ENCODE data around the gene BTG1. TPM values are rescaled to one million over a fixed set of nuclear protein-coding genes. Genes with fewer than 3 reads are reported as not detected.

Gene BTG1
- total RNA-seq, 2 experiments from 2014 or later = 102 to 133 TPM

GRCh38 chr12:92170050-92170449 lies 24.4 kb upstream of the BTG1 start:
- CTCF ChIA-PET = interaction anchor here (0.6 kb wide), 1 partner anchor 74 kb away, joined by 3 read pairs; no protein-coding TSS in a partner anchor
- Mint-ChIP-seq H3K27me3 (no peaks in the 10 kb centered on the region), H3K4me1 (peaks cover 6% of the 10 kb centered on the region), H3K36me3 (ENCODE audit: low read depth) (peaks cover 4% of the 10 kb centered on the region), H3K4me3 (no peak overlapping the region), H3K27ac (no peak overlapping the region), H3K9me3 (peaks cover 6% of the 10 kb centered on the region)
- no peak for DNase-seq
- POLR2A ChIA-PET = no interaction called here

GRCh38 chr12:92167075-92167474 lies 21.4 kb upstream of the BTG1 start:
- Mint-ChIP-seq H3K27me3 (no peaks in the 10 kb centered on the region), H3K27ac (no peak overlapping the region), H3K9me3 (peaks cover 11% of the 10 kb centered on the region), H3K4me3 (no peak overlapping the region), H3K4me1 (peaks cover 3% of the 10 kb centered on the region), H3K36me3 (ENCODE audit: low read depth) (peaks cover 6% of the 10 kb centered on the region)
- no peak for DNase-seq
- POLR2A ChIA-PET = no interaction called here
- CTCF ChIA-PET = interaction anchor here (1.4 kb wide), 1 partner anchor 11 kb away, joined by 3 read pairs; no protein-coding TSS in a partner anchor

GRCh38 chr12:92164712-92165111 lies 19.1 kb upstream of the BTG1 start:
- peaks cover 8% of the 10 kb centered on the region for H3K4me1 Mint-ChIP-seq
- POLR2A ChIA-PET = interaction anchor here (0.7 kb wide), 1 partner anchor 100 kb away, joined by 3 read pairs; no protein-coding TSS in a partner anchor
- no peak overlapping the region for H3K27ac Mint-ChIP-seq
- H3K27me3 Mint-ChIP-seq = no peaks in the 10 kb centered on the region
- CTCF ChIA-PET = interaction anchor here (1.3 to 2.4 kb wide), 2 partner anchors 8 kb away, joined by 3 to 6 read pairs; no protein-coding TSS in a partner anchor
- DNase-seq = no peak
- no peak overlapping the region for H3K4me3 Mint-ChIP-seq
- H3K36me3 Mint-ChIP-seq (ENCODE audit: low read depth) = peaks cover 4% of the 10 kb centered on the region
- peaks cover 11% of the 10 kb centered on the region for H3K9me3 Mint-ChIP-seq

- ChIA-PET POLR2A (no interaction called here), CTCF (interaction anchor here (1.1 to 1.5 kb wide), 2 partner anchors 9 to 39 kb away, joined by 4 to 5 read pairs; no protein-coding TSS in a partner anchor)
- H3K4me1 Mint-ChIP-seq = peaks cover 29% of the 10 kb centered on the region
Observed at GRCh38 chr12:92162079-92162478, 16.4 kb upstream of the BTG1 start.

GRCh38 chr12:92158796-92159439 lies 13.3 kb upstream of the BTG1 start:
- peaks cover 34% of the 10 kb centered on the region for H3K4me1 Mint-ChIP-seq
- H3K9me3 Mint-ChIP-seq = peaks cover 9% of the 10 kb centered on the region
- no peak for DNase-seq
- ChIA-PET POLR2A (interaction anchor here (0.7 kb wide), 1 partner anchor 1835 kb away, joined by 3 read pairs; no protein-coding TSS in a partner anchor), CTCF (interaction anchor here (1.1 kb wide), 1 partner anchor 10 kb away, joined by 3 read pairs; no protein-coding TSS in a partner anchor)
- H3K36me3 Mint-ChIP-seq (ENCODE audit: low read depth) = peaks cover 11% of the 10 kb centered on the region
- no peaks in the 10 kb centered on the region for H3K27me3 Mint-ChIP-seq
- peak overlapping the region; percentile 70 for H3K27ac Mint-ChIP-seq
- no peak overlapping the region for H3K4me3 Mint-ChIP-seq

More at GRCh38 chr12:92162079-92162478, 16.4 kb upstream of the BTG1 start:
- Mint-ChIP-seq H3K36me3 (ENCODE audit: low read depth) (peaks cover 8% of the 10 kb centered on the region), H3K4me3 (no peak overlapping the region), H3K9me3 (peaks cover 14% of the 10 kb centered on the region), H3K27ac (no peak overlapping the region), H3K27me3 (no peaks in the 10 kb centered on the region)
- DNase-seq = no peak

GRCh38 chr12:92156704-92157395 lies 11.2 kb upstream of the BTG1 start:
- no peaks in the 10 kb centered on the region for H3K27me3 Mint-ChIP-seq
- peaks cover 11% of the 10 kb centered on the region for H3K36me3 Mint-ChIP-seq (ENCODE audit: low read depth)
- no peak overlapping the region for H3K4me3 Mint-ChIP-seq
- H3K9me3 Mint-ChIP-seq = peaks cover 9% of the 10 kb centered on the region
- POLR2A ChIA-PET = no interaction called here
- CTCF ChIA-PET = interaction anchor here (0.6 to 1.8 kb wide), 5 partner anchors 8 to 310 kb away, joined by 3 read pairs; no protein-coding TSS in a partner anchor
- H3K27ac Mint-ChIP-seq = no peak overlapping the region
- peaks cover 34% of the 10 kb centered on the region for H3K4me1 Mint-ChIP-seq
- DNase-seq = no peak

- peaks cover 32% of the 10 kb centered on the region for H3K4me1 Mint-ChIP-seq
- H3K9me3 Mint-ChIP-seq = peaks cover 9% of the 10 kb centered on the region
- H3K36me3 Mint-ChIP-seq (ENCODE audit: low read depth) = peaks cover 12% of the 10 kb centered on the region
- CTCF ChIA-PET = interaction anchor here (0.6 to 1.8 kb wide), 7 partner anchors 9 to 389 kb away, joined by 3 to 4 read pairs (median 3); no protein-coding TSS in a partner anchor
- no peak overlapping the region for H3K27ac Mint-ChIP-seq
- no peak overlapping the region for H3K4me3 Mint-ChIP-seq
- no peaks in the 10 kb centered on the region for H3K27me3 Mint-ChIP-seq
- no peak for DNase-seq
- POLR2A ChIA-PET = no interaction called here
Observed at GRCh38 chr12:92156139-92156538, 10.5 kb upstream of the BTG1 start.

GRCh38 chr12:92155733-92156132 lies 10.1 kb upstream of the BTG1 start:
- H3K27me3 Mint-ChIP-seq = no peaks in the 10 kb centered on the region
- no peak overlapping the region for H3K4me3 Mint-ChIP-seq

GRCh38 chr12:92151916-92152315 lies 6.3 kb upstream of the BTG1 start:
- POLR2A ChIA-PET = no interaction called here

More at GRCh38 chr12:92155733-92156132, 10.1 kb upstream of the BTG1 start:
- no peak overlapping the region for H3K27ac Mint-ChIP-seq
- H3K4me1 Mint-ChIP-seq = peaks cover 28% of the 10 kb centered on the region
- H3K36me3 Mint-ChIP-seq (ENCODE audit: low read depth) = peaks cover 12% of the 10 kb centered on the region
- peaks cover 9% of the 10 kb centered on the region for H3K9me3 Mint-ChIP-seq
- no peak for DNase-seq
- ChIA-PET CTCF (interaction anchor here (0.6 to 1.8 kb wide), 6 partner anchors 11 to 390 kb away, joined by 3 to 4 read pairs (median 3); no protein-coding TSS in a partner anchor), POLR2A (no interaction called here)

GRCh38 chr12:92149563-92149962 lies 3.9 kb upstream of the BTG1 start:
- H3K27me3 Mint-ChIP-seq = no peaks in the 10 kb centered on the region
- H3K36me3 Mint-ChIP-seq (ENCODE audit: low read depth) = peaks cover 34% of the 10 kb centered on the region
- H3K4me1 Mint-ChIP-seq = peaks cover 18% of the 10 kb centered on the region
- no peak overlapping the region for H3K4me3 Mint-ChIP-seq
- DNase-seq = no peak
- peaks cover 2% of the 10 kb centered on the region for H3K9me3 Mint-ChIP-seq
- ChIA-PET POLR2A (no interaction called here), CTCF (interaction anchor here (1.1 to 1.3 kb wide), 2 partner anchors 9 to 69 kb away, joined by 3 read pairs; no protein-coding TSS in a partner anchor)
- H3K27ac Mint-ChIP-seq = no peak overlapping the region

More at GRCh38 chr12:92151916-92152315, 6.3 kb upstream of the BTG1 start:
- H3K27me3 Mint-ChIP-seq = no peaks in the 10 kb centered on the region
- H3K4me1 Mint-ChIP-seq = peaks cover 20% of the 10 kb centered on the region
- H3K27ac Mint-ChIP-seq = no peak overlapping the region
- no peak for DNase-seq
- CTCF ChIA-PET = no interaction called here
- peaks cover 25% of the 10 kb centered on the region for H3K36me3 Mint-ChIP-seq (ENCODE audit: low read depth)
- peaks cover 6% of the 10 kb centered on the region for H3K9me3 Mint-ChIP-seq
- H3K4me3 Mint-ChIP-seq = no peak overlapping the region

GRCh38 chr12:92147491-92147890 lies 1.8 kb upstream of the BTG1 start:
- Mint-ChIP-seq H3K4me1 (peaks cover 23% of the 10 kb centered on the region), H3K4me3 (peak overlapping the region; percentile 99), H3K9me3 (peaks cover 2% of the 10 kb centered on the region), H3K27ac (peak overlapping the region; percentile 99), H3K27me3 (no peaks in the 10 kb centered on the region), H3K36me3 (ENCODE audit: low read depth) (peaks cover 55% of the 10 kb centered on the region)
- DNase-seq = no peak
- POLR2A ChIA-PET = no interaction called here
- CTCF ChIA-PET = no interaction called here

GRCh38 chr12:92146497-92147224 lies 1.0 kb upstream of the BTG1 start:
- POLR2A ChIA-PET = interaction anchor here (0.7 to 2.9 kb wide), 12 partner anchors 10 to 423 kb away, joined by 3 to 38 read pairs (median 8); no protein-coding TSS in a partner anchor
- H3K36me3 Mint-ChIP-seq (ENCODE audit: low read depth) = peaks cover 60% of the 10 kb centered on the region
- DNase-seq = no peak

More at GRCh38 chr12:92146497-92147224, 1.0 kb upstream of the BTG1 start:
- Mint-ChIP-seq H3K9me3 (peaks cover 2% of the 10 kb centered on the region), H3K27ac (peak overlapping the region; percentile 99), H3K4me1 (peaks cover 23% of the 10 kb centered on the region), H3K27me3 (no peaks in the 10 kb centered on the region), H3K4me3 (peak overlapping the region; percentile 99)
- CTCF ChIA-PET = interaction anchor here (0.7 to 3.7 kb wide), 10 partner anchors 13 to 765 kb away, joined by 3 to 27 read pairs (median 4); no protein-coding TSS in a partner anchor

Measured in activated CD4-positive, alpha-beta T cell treated with anti-CD3 and anti-CD28 coated beads, Interleukin-2, amount 10 ng/mL, durations not matched to agents 7 days and 5 days (primary cell).